ENCODE data around the gene SLC43A2.

DNA sequence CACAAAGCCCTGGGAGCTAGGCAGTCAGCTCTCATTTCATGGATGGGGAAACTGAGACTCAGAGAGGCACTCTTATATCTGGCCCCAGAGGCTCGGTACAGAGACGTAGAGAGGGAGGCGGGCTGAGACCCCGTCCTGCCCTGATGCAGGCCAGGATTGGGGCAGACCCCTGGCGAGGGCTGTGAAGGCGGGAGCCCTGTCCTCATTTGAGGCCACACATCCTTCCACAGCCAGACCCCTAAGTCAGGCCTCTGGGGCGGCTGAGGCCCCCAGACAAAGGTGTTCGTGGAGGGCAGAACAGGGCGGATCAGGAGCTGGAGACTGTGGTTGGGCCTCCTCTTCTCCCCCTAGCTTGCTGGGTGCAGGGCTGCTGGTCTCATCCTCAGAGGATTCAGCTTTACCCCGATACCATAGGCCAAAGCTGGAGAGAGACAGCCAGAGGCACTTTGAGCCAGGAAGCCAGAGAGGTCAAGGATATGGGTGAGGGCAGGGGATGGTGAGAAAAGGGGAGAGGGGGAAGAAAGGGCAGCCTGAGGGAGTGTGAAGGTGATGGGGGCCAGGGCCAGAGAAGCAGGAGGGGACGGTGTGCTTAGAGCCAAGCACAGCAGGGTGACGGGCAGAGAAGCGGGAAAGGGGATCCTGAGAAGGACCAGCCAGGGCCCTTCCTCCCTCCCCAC lies 17.7 kb upstream of the SLC43A2 start:
- no peak for TF ChIP-seq CTCF (IDR thresholded peaks at IDR 0.05)
- no peak for TF ChIP-seq POLR2AphosphoS5 (IDR thresholded peaks at IDR 0.05)

Measured in upper lobe of left lung (tissue), 4 donors.